GM19397 (cell line): ENCODE results near the gene TEPSIN.
A peak's percentile ranks its signal among the peaks of the same experiment; 100 is the strongest.

Source experiments
- ATAC-seq: cut with Tn5 transposase; IDR thresholded peaks from one replicate; pipeline ENCODE4 v1.9.1; 2021; ENCODE audit warnings: mild to moderate bottlenecking, moderate library complexity; ENCODE audit not compliant: unreplicated experiment

Gene TEPSIN, protein sequence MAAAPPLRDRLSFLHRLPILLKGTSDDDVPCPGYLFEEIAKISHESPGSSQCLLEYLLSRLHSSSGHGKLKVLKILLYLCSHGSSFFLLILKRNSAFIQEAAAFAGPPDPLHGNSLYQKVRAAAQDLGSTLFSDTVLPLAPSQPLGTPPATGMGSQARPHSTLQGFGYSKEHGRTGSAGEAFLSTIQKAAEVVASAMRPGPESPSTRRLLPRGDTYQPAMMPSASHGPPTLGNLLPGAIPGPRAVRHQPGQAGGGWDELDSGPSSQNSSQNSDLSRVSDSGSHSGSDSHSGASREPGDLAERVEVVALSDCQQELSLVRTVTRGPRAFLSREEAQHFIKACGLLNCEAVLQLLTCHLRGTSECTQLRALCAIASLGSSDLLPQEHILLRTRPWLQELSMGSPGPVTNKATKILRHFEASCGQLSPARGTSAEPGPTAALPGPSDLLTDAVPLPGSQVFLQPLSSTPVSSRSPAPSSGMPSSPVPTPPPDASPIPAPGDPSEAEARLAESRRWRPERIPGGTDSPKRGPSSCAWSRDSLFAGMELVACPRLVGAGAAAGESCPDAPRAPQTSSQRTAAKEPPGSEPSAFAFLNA

GRCh38 chr17:81238815-81239713 lies at the start of gene TEPSIN, which contains the start of gene NDUFAF8:
Gene TEPSIN (minus strand): TSS chr17:81239055. CDS start chr17:81239033, 22 bp downstream.
Gene NDUFAF8 (plus strand): TSS chr17:81239318. CDS start chr17:81239364, 46 bp downstream.
- peak; percentile 91 for ATAC-seq

DNA sequence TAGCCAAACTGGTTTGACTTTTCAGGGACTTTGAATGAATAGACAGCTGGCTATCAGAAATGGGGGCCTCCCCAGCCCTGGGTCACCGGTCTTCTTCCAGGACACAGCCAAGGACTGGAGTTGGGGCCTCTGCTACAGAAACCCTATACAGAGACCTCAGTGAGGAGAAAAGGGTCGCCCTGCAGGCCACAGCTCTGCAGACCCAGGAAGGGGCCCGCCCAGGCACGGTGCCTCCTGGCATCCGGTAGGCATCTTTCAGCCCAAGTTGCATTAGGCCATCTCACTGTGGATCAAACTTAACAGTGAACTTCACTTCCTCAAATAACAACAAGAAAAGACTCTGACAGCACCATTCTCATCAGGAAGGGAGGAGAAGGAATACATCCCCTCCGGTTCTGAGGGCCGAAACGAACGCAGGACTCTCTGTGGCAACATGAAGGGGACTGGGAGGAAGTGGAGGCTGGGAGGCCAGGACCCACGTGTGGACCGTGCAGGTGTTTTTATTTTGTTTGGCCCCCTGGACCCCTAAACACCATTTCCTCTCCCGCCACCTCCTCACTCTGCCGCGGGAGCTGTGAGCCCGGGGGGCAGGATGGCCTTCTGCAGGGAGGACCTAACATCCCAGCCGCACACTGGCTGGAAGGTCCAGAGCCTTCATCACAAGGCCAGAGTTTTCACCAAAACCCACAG lies 49.0 kb upstream of the TEPSIN start:
- ATAC-seq, result no peak

DNA sequence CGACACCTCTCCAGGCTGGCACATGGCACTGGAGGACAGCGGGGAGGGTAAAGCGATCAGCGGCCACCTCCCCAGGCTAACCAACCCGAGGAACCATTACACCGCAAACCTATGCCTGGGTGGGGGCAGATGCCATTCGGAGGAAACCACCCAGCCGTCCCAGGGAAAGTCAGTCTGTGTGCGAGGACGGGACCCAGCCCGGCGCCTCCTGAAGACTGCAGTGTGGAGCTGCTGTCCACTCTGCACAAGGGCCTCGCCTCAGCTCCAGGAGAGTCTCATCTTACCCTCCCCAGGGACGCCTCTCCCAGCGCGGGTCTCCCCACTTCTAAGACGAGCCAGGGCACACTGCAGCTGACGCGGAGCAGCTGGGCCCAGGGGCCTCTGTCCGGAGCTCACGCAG lies 48.3 kb upstream of the TEPSIN start:
- ATAC-seq, result no peak

DNA sequence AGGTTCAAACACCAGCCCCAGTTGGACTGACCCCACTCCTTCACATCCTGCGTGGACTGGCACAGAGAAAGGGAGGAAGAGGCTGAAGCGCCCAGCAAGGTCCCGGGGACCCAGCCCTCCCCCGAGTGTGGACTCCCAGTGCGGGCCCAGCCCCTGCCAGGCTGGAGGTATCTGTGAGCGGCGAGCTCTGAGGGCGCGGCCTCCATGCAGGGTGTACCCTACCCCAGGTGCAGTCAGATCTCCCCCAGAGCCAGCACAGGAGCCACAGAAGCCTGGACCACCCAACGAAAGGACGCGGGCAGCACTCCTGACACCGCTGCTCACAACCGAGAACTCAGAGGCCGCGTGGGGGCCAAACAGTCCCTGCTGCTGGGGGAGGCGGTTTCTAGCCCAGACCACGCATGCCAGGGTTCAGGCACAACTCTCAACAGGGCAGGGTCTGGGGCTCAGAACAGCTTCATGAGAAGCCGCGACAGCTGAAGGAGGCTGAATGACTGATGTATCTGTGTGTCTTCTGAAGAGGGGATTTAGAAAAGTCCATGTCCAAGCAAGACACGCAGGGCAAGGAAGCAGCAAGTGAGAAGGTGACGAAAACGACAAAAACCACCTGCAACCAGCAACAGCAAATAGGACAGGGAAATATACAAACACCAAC lies 47.8 kb upstream of the TEPSIN start:
- no peak for ATAC-seq

DNA sequence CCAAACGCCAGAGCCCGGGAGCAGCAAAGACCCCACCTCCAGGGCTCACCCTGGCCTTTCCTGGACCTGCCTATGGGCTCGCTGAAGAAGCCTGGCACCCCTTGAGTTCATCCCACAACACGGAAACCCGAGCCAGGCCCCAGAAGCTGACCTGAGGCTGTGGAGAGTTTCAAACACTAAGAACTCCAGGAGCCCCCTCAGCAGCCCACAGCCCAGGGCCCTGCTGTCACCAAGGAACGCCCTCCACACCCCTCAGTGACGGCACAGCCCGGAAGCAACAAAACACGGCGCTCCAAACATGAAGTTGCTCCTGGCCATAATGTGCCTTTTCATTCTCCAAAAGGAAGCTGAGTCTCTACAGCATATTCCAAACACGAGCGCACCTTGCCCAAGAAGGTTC lies 47.0 kb upstream of the TEPSIN start:
- no peak for ATAC-seq

DNA sequence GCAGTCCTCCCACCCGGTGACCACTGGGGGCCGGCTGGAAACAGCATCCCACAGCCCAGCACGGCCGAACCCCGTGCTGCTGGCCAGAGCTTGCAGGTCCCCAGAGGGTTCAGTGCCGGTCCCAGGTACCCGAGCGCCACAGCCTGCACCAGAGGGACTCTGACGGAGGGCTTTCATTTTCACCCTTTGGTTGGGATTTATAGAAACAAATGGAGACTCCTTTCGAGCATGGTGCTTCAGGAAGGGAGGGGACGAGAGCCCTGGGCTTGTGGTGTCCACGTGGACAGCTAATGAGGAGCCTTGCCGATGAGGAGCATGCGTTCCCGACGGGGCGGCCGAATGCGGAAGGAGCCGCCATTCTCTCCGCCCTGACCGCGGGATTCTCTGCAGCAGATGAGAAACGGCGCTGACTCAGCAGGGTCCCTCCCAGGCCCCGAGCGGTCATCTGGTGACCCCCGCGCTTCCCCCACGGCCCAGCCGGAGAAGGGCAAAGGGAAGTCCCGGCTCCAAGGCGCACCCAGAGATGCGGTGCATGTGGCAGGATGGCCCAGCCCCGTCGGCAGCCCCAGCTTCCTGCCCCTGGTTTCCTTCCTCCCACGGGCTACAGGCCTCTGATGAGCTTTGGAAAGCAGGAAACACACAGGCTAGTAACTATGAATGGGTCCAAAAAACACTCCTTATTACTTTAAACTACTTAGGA lies 46.5 kb upstream of the TEPSIN start:
- ATAC-seq, result no peak

DNA sequence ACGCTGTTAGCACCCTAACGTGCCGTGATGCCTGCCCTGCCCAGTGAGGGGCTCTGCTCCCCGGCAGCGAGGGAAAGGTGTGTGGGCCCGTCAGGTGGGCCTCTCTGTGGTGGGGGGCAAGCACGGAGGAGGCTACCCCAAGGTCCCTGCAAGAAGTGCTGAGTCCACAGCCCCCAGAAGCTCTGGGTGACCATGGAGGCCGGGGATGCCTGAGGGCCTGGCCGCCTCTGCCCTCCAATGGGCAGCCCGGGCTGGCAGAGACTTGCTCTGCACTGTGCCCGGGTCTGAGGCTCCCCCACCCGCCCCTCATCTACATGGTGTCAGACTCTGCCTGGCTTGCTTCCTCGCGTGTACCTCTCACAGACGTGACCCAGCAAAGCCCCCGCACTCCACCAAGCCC lies 44.0 kb upstream of the TEPSIN start:
- no peak for ATAC-seq

- ATAC-seq, result no peak
These were observed 43.3 kb upstream of the TEPSIN start for GRCh38 chr17:81282141-81282540.

GRCh38 chr17:81280571-81280970 lies 41.7 kb upstream of the TEPSIN start:
- no peak for ATAC-seq

- ATAC-seq, result no peak
These were observed 40.7 kb upstream of the TEPSIN start for GRCh38 chr17:81279278-81280275.

- no peak for ATAC-seq
These were observed 40.0 kb upstream of the TEPSIN start for GRCh38 chr17:81278831-81279230.

GRCh38 chr17:81277946-81278693 lies 39.3 kb upstream of the TEPSIN start:
- ATAC-seq, result no peak

- ATAC-seq, result no peak
These were observed 38.6 kb upstream of the TEPSIN start for GRCh38 chr17:81277421-81277820.

DNA sequence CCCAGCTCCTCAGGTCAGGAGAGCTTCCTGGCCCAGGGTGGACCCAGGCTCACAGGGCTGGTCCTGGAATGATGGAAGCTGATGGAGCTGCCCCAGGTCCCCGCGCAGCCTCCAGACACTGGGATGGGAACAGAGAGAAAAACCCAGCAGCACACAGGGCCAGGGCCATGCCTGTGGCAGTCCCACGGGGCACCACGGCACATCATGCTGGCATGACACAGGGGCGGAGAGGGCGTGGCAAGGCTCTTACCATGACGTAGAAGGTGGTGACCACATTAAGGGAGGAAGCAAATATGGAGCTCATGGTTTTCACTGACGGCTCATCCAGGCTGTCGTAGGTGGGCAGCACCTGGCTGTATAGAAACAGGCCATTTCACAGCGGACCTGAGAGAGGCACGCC lies 37.9 kb upstream of the TEPSIN start:
- ATAC-seq, result no peak

DNA sequence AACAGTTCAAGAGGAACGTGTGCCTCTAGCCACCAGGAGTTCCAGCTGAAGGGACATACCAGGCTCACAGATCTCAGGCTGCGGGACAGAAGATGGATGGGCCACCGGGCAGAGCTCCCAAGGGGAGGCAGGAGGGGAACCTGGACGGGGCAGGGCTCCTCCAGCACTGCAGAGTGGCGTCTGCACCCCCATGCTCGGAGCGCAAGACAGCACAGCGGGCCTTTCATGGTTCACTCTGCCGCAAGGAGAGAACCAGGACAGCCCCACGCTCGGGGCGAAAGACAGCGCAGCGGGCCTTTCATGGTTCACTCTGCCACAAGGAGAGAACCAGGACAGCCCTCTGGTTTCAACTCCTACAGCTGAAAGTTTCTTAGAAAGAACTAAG lies 35.6 kb upstream of the TEPSIN start:
- ATAC-seq, result no peak

DNA sequence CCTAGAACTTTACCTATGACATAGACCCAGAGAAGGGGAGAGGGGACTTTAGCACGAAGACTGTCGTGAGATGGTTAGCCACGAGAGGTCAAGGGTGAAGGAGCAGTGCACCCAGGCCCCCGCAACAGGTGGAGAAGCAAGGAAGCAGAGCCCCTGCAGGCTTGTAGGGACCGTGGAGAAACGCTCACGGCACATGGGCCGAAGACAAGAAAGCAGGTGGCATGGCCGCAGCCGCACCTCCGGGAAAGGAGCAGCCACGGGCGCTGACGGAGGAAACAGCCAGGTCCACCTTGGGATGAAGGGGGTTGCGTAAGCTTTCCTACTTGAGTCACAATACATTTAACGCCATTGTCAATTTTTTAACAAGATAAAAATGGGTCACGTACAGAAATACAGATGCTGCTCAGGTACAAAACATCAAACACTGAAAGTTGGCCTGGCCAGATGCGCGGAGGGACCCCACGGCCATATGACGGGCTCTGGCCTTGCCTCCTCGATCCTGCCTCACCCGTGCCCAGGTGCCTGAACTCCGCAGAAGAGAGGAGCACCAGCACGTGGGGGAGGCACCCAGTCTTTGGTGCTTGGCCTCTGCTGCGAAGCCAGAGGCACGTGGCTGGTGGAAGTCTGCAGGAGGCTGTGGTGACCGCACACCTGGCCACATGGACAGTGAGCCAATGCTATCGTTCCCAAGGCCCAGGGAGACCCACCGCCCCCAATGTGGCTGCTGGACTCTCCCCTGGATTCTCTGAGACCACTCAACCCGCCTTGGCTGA lies 35.0 kb upstream of the TEPSIN start:
- no peak for ATAC-seq

DNA sequence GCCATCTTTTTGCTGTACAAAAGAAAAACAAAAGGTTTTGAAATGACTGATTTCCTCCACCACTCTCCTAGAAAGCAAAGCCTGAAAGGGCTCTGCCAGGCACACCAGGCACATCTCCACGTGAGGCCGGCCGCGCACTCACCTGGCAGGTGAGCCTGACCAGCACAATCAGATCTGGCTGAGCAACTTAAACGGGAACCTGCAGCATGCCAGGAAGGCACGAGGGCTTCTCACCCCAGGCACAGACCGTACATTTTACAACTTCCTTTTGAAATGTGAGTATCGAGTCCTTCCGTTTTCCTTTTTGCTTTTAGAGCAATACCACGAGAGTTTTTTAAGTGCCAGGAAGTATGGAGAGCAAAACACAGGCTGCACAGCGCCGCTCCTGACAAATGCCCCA lies 33.8 kb upstream of the TEPSIN start:
- ATAC-seq, result no peak
